ENCODE measurements around the gene MEI4.
"Not testable (repeated sequence)": the region's sequence is repeated elsewhere in the genome, so short reads cannot be mapped to it uniquely, and the experiment has no call there.

- TF ChIP-seq POLR2A (IDR thresholded peaks at IDR 0.05; ENCODE audit: low read length); GATA1 (IDR thresholded peaks at IDR 0.05; ENCODE audit: low read depth, low read length): not testable (repeated sequence)
Observed at GRCh38 chr6:77752156-77752555, 99.3 kb downstream of the MEI4 start.

Measured in erythroblast (primary cell).